Measurements from ENCODE around the gene GRM5. TPM values are rescaled to one million over a fixed set of nuclear protein-coding genes. Genes with fewer than 3 reads are reported as not detected.

GRM5 gene
- total and polyA plus RNA-seq, 4 donors, result not detected

DNA sequence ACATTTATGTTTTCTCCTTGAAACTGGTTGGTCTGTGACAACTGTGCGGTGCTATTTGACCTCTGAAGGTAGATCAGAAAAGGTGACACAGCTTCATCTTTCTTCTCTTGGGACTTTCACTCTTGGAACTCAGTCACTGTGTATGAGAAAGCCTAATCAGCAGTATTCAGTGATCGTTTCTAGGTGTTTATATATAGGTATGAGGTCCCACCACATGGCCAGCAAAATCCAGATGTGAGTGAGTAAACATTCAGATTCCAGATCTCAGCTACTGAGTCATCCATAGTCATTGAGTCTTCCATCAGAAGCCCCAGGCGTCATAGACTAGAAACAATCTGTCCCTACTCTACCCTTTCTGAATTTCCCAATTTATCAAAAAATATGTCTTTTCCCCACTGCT, 610.9 kb downstream of the GRM5 start:
- H3K36me3 ChIP-seq (ENCODE audit: control insufficient read depth in 4 of 4, insufficient read depth in 3 of 4, low read depth in 1 of 4, low read length in 3 of 4), result no peaks in the 10 kb centered on the region
- H3K9me3 ChIP-seq (ENCODE audit: control insufficient read depth in 4 of 4, low read length in 3 of 4), result no peaks in the 10 kb centered on the region
- no peaks in the 10 kb centered on the region for H3K27me3 ChIP-seq (ENCODE audit: control insufficient read depth in 4 of 4, insufficient read depth in 4 of 4, low read length in 3 of 4)
- H3K4me3 ChIP-seq (ENCODE audit: low read depth in 1 of 3, low read length in 3 of 3), result no peak overlapping the region
- H3K4me1 ChIP-seq (ENCODE audit: control insufficient read depth in 4 of 4, insufficient read depth in 4 of 4, low read length in 3 of 4), result no peaks in the 10 kb centered on the region
- no peak for DNase-seq (ENCODE audit: low spot score)
- no peak overlapping the region for H3K27ac ChIP-seq (ENCODE audit: low read depth in 1 of 2, low read length in 2 of 2)
- WGBS, result 66% methylated on average over 3 of the region's 3 CpGs
- H3K9ac ChIP-seq (ENCODE audit: low read depth in 1 of 2, low read length in 2 of 2), result no peak overlapping the region
- TF ChIP-seq YY1 (IDR thresholded peaks at IDR 0.05) (no peak), JUND (IDR thresholded peaks at IDR 0.05) (no peak), GABPA (IDR thresholded peaks at IDR 0.05 in 1 of 2, conservative IDR thresholded peaks at IDR 0.05 in 1 of 2) (no peak), RAD21 (IDR thresholded peaks at IDR 0.05) (no peak), EGR1 (IDR thresholded peaks at IDR 0.05; ENCODE audit: low read depth in 2 of 2) (no peak), HNF4A (conservative IDR thresholded peaks at IDR 0.05) (no peak), SP1 (IDR thresholded peaks at IDR 0.05) (no peak)
- TF ChIP-seq, protein P1, sequence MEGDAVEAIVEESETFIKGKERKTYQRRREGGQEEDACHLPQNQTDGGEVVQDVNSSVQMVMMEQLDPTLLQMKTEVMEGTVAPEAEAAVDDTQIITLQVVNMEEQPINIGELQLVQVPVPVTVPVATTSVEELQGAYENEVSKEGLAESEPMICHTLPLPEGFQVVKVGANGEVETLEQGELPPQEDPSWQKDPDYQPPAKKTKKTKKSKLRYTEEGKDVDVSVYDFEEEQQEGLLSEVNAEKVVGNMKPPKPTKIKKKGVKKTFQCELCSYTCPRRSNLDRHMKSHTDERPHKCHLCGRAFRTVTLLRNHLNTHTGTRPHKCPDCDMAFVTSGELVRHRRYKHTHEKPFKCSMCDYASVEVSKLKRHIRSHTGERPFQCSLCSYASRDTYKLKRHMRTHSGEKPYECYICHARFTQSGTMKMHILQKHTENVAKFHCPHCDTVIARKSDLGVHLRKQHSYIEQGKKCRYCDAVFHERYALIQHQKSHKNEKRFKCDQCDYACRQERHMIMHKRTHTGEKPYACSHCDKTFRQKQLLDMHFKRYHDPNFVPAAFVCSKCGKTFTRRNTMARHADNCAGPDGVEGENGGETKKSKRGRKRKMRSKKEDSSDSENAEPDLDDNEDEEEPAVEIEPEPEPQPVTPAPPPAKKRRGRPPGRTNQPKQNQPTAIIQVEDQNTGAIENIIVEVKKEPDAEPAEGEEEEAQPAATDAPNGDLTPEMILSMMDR (IDR thresholded peaks at IDR 0.05; ENCODE audit: low read depth, low read length, missing input control), result no peak
- TF ChIP-seq, protein P2, sequence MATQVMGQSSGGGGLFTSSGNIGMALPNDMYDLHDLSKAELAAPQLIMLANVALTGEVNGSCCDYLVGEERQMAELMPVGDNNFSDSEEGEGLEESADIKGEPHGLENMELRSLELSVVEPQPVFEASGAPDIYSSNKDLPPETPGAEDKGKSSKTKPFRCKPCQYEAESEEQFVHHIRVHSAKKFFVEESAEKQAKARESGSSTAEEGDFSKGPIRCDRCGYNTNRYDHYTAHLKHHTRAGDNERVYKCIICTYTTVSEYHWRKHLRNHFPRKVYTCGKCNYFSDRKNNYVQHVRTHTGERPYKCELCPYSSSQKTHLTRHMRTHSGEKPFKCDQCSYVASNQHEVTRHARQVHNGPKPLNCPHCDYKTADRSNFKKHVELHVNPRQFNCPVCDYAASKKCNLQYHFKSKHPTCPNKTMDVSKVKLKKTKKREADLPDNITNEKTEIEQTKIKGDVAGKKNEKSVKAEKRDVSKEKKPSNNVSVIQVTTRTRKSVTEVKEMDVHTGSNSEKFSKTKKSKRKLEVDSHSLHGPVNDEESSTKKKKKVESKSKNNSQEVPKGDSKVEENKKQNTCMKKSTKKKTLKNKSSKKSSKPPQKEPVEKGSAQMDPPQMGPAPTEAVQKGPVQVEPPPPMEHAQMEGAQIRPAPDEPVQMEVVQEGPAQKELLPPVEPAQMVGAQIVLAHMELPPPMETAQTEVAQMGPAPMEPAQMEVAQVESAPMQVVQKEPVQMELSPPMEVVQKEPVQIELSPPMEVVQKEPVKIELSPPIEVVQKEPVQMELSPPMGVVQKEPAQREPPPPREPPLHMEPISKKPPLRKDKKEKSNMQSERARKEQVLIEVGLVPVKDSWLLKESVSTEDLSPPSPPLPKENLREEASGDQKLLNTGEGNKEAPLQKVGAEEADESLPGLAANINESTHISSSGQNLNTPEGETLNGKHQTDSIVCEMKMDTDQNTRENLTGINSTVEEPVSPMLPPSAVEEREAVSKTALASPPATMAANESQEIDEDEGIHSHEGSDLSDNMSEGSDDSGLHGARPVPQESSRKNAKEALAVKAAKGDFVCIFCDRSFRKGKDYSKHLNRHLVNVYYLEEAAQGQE (IDR thresholded peaks at IDR 0.05), result no peak
- TF ChIP-seq, protein P3, sequence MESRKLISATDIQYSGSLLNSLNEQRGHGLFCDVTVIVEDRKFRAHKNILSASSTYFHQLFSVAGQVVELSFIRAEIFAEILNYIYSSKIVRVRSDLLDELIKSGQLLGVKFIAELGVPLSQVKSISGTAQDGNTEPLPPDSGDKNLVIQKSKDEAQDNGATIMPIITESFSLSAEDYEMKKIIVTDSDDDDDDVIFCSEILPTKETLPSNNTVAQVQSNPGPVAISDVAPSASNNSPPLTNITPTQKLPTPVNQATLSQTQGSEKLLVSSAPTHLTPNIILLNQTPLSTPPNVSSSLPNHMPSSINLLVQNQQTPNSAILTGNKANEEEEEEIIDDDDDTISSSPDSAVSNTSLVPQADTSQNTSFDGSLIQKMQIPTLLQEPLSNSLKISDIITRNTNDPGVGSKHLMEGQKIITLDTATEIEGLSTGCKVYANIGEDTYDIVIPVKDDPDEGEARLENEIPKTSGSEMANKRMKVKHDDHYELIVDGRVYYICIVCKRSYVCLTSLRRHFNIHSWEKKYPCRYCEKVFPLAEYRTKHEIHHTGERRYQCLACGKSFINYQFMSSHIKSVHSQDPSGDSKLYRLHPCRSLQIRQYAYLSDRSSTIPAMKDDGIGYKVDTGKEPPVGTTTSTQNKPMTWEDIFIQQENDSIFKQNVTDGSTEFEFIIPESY (IDR thresholded peaks at IDR 0.05), result no peak

Small RNA genes within 50 kb of the gene (small RNA-seq; reads per million reads assigned to genes)
- not detected for gene RNU6-16P

Other genes with a start within 250 kb of the GRM5 start
- not detected for gene TYR, start 111.9 kb upstream of the GRM5 start, total RNA-seq
- not detected for gene TYR, start 111.9 kb upstream of the GRM5 start, polyA plus RNA-seq